ENCODE results near the gene LIMCH1. TPM values are rescaled to one million over a fixed set of nuclear protein-coding genes. Genes with fewer than 3 reads are reported as not detected.

LIMCH1 gene
- total RNA-seq, 1 experiment from 2014 or later: 3.3 TPM

- H3K27me3 ChIP-seq (ENCODE audit: insufficient read depth, low read length): no peaks in the 10 kb centered on the region
Observed at GRCh38 chr4:41702770-41703169, 164.8 kb downstream of the LIMCH1 start.

More at GRCh38 chr4:41702770-41703169, 164.8 kb downstream of the LIMCH1 start:
- H3K9me3 ChIP-seq (ENCODE audit: control insufficient read depth, low read depth, low read length): no peaks in the 10 kb centered on the region
- H3K18ac ChIP-seq (ENCODE audit: insufficient read length, low read depth, low read length): no peak overlapping the region
- peaks cover 70% of the 10 kb centered on the region for H3K27me3 Mint-ChIP-seq (ENCODE audit: low read depth)
- H3K9ac ChIP-seq (ENCODE audit: extremely low read depth, insufficient read length, low read length): no peak overlapping the region
- no peak overlapping the region for H3K14ac ChIP-seq (ENCODE audit: insufficient read depth, low read length)
- no peak overlapping the region for H2BK12ac ChIP-seq (ENCODE audit: insufficient read length, low read depth, low read length)
- no peak overlapping the region for H2AK5ac ChIP-seq (ENCODE audit: insufficient read length, low read length)
- H3K56ac ChIP-seq (ENCODE audit: insufficient read length, low read depth, low read length): no peak overlapping the region
- H3K4me3 Mint-ChIP-seq: no peak overlapping the region
- no peak overlapping the region for H3T11ph ChIP-seq (ENCODE audit: low read length)
- H2BK120ac ChIP-seq (ENCODE audit: low read depth, low read length, poor library complexity, severe bottlenecking): no peak overlapping the region
- no peak overlapping the region for H3K23ac ChIP-seq (ENCODE audit: insufficient read length, low read depth, low read length)
- no peak overlapping the region for H3K4me2 ChIP-seq (ENCODE audit: insufficient read depth, insufficient read length, low read length)
- H2BK5ac ChIP-seq (ENCODE audit: insufficient read length, low read length): no peak overlapping the region
- H4K91ac ChIP-seq (ENCODE audit: insufficient read length, low read depth, low read length): no peak overlapping the region
- TF ChIP-seq CTCF (conservative IDR thresholded peaks at IDR 0.05): no peak
- no peaks in the 10 kb centered on the region for H3K23me2 ChIP-seq (ENCODE audit: insufficient read length, low read depth, low read length, poor library complexity, severe bottlenecking)
- H3K36me3 Mint-ChIP-seq (ENCODE audit: insufficient read depth in 1 of 3, low read depth in 3 of 3): no peaks in the 10 kb centered on the region
- H2AFZ ChIP-seq (ENCODE audit: low read length): no peak overlapping the region
- H4K20me1 ChIP-seq (ENCODE audit: control insufficient read depth, insufficient read depth, insufficient read length): no peaks in the 10 kb centered on the region
- H3K4ac ChIP-seq (ENCODE audit: low read depth, low read length): no peak overlapping the region
- no peak overlapping the region for H4K8ac ChIP-seq (replicated peaks; ENCODE audit: insufficient read length, low read depth, low read length)
- H3K79me1 ChIP-seq (ENCODE audit: insufficient read depth, low read depth, low read length, poor library complexity, severe bottlenecking): no peaks in the 10 kb centered on the region
- no peaks in the 10 kb centered on the region for H3K4me1 Mint-ChIP-seq
- H3K27ac ChIP-seq (ENCODE audit: insufficient read length, low read depth, low read length): no peak overlapping the region
- no peak overlapping the region for H3K27ac Mint-ChIP-seq
- no peak overlapping the region for H4K5ac ChIP-seq (ENCODE audit: insufficient read length, low read depth, low read length)
- H3K9me3 Mint-ChIP-seq: no peaks in the 10 kb centered on the region
- no peak for DNase-seq
- WGBS (ENCODE audit: extremely low coverage, insufficient read length, low lambda C conversion rate): no CpG with 5 or more reads among the region's 4 CpGs
- H3K79me2 ChIP-seq (ENCODE audit: insufficient read depth, low read length): no peaks in the 10 kb centered on the region
- no peak overlapping the region for H2BK15ac ChIP-seq (ENCODE audit: low read depth, low read length)
- no peak overlapping the region for H2BK20ac ChIP-seq (ENCODE audit: low read depth, low read length, poor library complexity, severe bottlenecking)
- H3K4me1 ChIP-seq (ENCODE audit: insufficient read depth, low read length): no peaks in the 10 kb centered on the region
